Uterus (tissue), 4 donors: Measurements from ENCODE around the gene ZNF8. TPM values are rescaled to one million over a fixed set of nuclear protein-coding genes. Genes with fewer than 3 reads are reported as not detected.
"Not testable (repeated sequence)": the region's sequence is repeated elsewhere in the genome, so short reads cannot be mapped to it uniquely, and the experiment has no call there.

Source experiments
- DNase-seq, 2 donors: peaks; one replicate each; pipeline ENCODE4 v3.0.0-alpha.2; 2019 to 2020
- H3K27ac ChIP-seq, 2 donors: fragments of 200-600 bp; sonication (generic); 1 replicate in 1 of 2; 2 replicates in 1 of 2; pipeline ENCODE4 v1.5.1; 2016 to 2018
- H3K27me3 ChIP-seq, 2 donors: fragments of 200-600 bp; sonication (generic); one replicate each; pipeline ENCODE4 v1.5.1; 2018 to 2019; ENCODE audit warnings: control low read depth in 1 of 2
- H3K36me3 ChIP-seq, 2 donors: fragments of 200-600 bp; sonication (generic); one replicate each; pipeline ENCODE4 v1.5.1; 2019; ENCODE audit warnings: control low read depth in 1 of 2
- H3K4me1 ChIP-seq, 2 donors: fragments of 200-600 bp; sonication (generic); one replicate each; pipeline ENCODE4 v1.5.1; 2018 to 2019; ENCODE audit warnings: control low read depth in 1 of 2
- H3K4me3 ChIP-seq, 2 donors: fragments of 200-600 bp; sonication (generic); 1 replicate in 1 of 2; 2 replicates in 1 of 2; pipeline ENCODE4 v1.5.1; 2018 to 2019; ENCODE audit warnings: mild to moderate bottlenecking in 1 of 2
- H3K9me3 ChIP-seq, 2 donors: fragments of 200-600 bp; sonication (generic); one replicate each; pipeline ENCODE4 v1.5.1; 2019; ENCODE audit warnings: control low read depth in 1 of 2
- POLR2A ChIP-seq, 2 donors: fragments of 450-650 bp; IDR thresholded peaks; one replicate each; pipeline ENCODE4 v1.6.1; 2016; ENCODE audit warnings: antibody characterized with exemption in 2 of 2, mild to moderate bottlenecking in 1 of 2, moderate library complexity in 1 of 2
- intact Hi-C: fragments of 100-400 bp; cut with DNase I; formaldehyde crosslinking; loops from one replicate; pipeline ENCODE4 v1.15.1; 2023; ENCODE audit warnings: low total_unique reads
- total RNA-seq, 4 donors: library from RNA; depleted of rRNA in 3 of 4; stranded (reverse); fragments of >200 nt in 3 of 4; gene quantifications; one replicate each; pipeline versions ENCODE4 v1.1.0 to v1.2.4, GENCODE V29; 2014 to 2023
- TF ChIP-seq, protein P1 (sequence below), 4 experiments: fragments of 200-600 bp in 2 of 4; fragments of 450-650 bp in 2 of 4; sonication (generic) in 2 of 4; IDR thresholded peaks; one replicate each; pipeline ENCODE4 v1.5.1; 2016 to 2019; ENCODE audit warnings: antibody characterized with exemption in 4 of 4, mild to moderate bottlenecking in 2 of 4, moderate library complexity in 1 of 4
- donor health status: DM: yes; HTN: yes; CAD: no.

The ZNF8 gene
- total RNA-seq, 4 donors from 2014 or later: 1.8 to 10.8 (median 8.2) TPM

DNA sequence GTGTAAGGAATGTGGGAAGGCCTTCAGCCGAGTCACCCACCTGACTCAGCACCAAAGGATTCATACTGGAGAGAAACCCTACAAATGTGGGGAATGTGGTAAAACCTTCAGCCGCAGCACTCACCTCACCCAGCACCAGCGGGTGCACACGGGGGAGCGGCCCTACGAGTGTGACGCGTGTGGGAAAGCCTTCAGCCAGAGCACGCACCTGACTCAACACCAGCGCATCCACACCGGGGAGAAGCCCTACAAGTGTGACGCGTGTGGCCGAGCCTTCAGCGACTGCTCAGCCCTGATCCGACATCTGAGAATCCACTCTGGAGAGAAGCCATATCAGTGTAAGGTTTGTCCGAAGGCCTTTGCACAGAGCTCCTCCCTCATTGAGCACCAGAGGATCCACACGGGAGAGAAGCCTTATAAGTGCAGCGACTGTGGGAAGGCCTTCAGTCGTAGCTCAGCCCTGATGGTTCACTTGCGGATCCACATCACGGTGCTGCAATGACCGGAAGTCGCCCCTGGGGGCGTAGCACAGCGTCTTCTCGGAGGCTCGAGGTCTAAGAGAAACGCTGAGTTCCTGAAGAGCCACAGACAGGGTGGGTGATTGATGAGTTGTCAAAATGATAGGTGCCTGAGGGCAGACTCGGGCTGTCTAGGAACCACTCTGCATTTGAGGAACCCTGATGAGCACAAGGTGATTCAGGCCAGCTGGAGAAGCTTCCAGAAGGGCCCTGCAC is 60.2 kb downstream of the ZNF8 start:
- Histone ChIP-seq H3K4me3 (no peak overlapping the region), H3K36me3 (no peaks in the 10 kb centered on the region), H3K9me3 (no peaks in the 10 kb centered on the region), H3K4me1 (no peaks in the 10 kb centered on the region), H3K27me3 (no peaks in the 10 kb centered on the region), H3K27ac (no peak overlapping the region)
- TF ChIP-seq, protein P1, sequence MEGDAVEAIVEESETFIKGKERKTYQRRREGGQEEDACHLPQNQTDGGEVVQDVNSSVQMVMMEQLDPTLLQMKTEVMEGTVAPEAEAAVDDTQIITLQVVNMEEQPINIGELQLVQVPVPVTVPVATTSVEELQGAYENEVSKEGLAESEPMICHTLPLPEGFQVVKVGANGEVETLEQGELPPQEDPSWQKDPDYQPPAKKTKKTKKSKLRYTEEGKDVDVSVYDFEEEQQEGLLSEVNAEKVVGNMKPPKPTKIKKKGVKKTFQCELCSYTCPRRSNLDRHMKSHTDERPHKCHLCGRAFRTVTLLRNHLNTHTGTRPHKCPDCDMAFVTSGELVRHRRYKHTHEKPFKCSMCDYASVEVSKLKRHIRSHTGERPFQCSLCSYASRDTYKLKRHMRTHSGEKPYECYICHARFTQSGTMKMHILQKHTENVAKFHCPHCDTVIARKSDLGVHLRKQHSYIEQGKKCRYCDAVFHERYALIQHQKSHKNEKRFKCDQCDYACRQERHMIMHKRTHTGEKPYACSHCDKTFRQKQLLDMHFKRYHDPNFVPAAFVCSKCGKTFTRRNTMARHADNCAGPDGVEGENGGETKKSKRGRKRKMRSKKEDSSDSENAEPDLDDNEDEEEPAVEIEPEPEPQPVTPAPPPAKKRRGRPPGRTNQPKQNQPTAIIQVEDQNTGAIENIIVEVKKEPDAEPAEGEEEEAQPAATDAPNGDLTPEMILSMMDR (IDR thresholded peaks at IDR 0.05): no peak
- no peak for TF ChIP-seq POLR2A (IDR thresholded peaks at IDR 0.05)
- DNase-seq: no peak
- intact Hi-C loops: no loop called here

DNA sequence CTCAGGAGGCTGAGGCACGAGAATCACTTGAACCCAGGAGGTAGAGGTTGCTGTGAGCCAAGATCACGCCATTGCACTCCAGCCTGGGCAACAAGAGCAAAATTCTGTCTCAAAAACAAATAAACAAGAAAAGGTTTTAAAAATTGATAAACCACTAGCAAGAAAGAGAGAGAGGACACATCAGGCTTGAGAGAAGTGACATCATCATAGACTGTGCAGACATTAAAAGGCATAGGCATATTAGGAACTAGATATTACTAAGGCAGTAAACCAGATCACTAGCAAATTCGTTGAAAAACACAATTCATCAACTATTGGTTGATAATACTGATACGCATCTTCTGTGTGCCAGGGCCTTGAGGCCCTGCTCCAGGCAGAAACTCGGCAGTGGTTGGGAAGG is 66.8 kb downstream of the ZNF8 start:
- no peaks in the 10 kb centered on the region for H3K9me3 ChIP-seq
- TF ChIP-seq POLR2A (IDR thresholded peaks at IDR 0.05): no peak
- TF ChIP-seq, protein P1 (IDR thresholded peaks at IDR 0.05): no peak
- H3K27me3 ChIP-seq: no peaks in the 10 kb centered on the region
- no peak overlapping the region for H3K27ac ChIP-seq
- intact Hi-C loops: no loop called here
- no peak for DNase-seq
- no peaks in the 10 kb centered on the region for H3K4me1 ChIP-seq
- no peaks in the 10 kb centered on the region for H3K36me3 ChIP-seq
- no peak overlapping the region for H3K4me3 ChIP-seq

DNA sequence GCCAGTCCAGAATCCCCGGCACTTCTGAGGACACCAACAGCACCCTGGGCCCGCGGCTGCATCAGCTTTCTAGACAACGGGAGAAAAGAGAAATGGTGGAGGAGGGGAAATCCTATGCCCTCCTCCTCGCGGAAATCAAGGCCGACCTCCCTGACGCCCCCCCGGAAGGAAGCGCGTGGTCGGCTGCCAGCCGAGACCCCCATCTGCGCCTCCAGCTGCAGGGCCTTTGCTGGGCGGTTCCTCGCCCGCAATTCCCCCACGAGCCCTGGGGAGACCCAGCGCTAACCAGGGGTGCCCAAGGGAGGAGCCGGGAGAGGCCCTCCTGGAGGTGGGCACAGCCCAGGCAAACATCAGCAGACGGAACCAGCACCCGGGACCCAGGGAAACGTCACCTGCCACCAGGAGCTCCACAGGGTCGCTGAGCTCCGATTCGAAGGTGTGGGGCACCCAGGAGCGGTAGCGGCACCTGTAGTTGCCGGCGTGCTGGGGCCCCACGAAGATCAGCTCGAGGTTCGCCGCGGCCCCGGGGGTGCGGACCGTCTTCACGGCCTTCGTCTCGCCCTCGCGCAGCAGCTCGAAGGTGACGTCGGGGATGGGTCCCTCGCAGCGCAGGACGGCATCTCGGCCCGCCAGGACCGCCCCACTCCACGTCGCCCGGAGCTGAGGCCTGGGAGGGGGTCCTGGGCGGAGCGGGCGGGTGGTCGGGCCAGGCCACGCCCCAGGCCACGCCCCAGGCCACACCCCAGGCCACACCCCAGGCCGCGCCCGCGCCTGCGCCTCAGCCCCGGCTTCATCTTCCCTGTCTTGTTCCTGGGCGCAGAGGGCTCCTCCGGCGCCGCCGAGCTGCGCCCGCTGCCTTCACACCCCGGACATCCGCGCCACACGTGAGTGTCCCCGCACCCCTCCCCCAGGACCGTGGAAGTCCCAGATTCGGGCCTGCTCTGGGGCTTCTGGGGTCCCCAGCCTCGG is 68.5 kb downstream of the ZNF8 start:
- peak overlapping the region; percentile 48 to 92 for H3K27ac ChIP-seq
- H3K27me3 ChIP-seq: no peaks in the 10 kb centered on the region
- intact Hi-C loops: no loop called here
- H3K4me3 ChIP-seq: peak overlapping the region; percentile 57 to 68
- no peaks in the 10 kb centered on the region for H3K36me3 ChIP-seq
- TF ChIP-seq POLR2A (IDR thresholded peaks at IDR 0.05): peak; percentile 16 to 58
- TF ChIP-seq, protein P1 (IDR thresholded peaks at IDR 0.05): peak in 1 of 4 experiments; percentile 15
- H3K4me1 ChIP-seq: no peaks in the 10 kb centered on the region
- no peaks in the 10 kb centered on the region for H3K9me3 ChIP-seq
- DNase-seq: peak; percentile 58 to 68

DNA sequence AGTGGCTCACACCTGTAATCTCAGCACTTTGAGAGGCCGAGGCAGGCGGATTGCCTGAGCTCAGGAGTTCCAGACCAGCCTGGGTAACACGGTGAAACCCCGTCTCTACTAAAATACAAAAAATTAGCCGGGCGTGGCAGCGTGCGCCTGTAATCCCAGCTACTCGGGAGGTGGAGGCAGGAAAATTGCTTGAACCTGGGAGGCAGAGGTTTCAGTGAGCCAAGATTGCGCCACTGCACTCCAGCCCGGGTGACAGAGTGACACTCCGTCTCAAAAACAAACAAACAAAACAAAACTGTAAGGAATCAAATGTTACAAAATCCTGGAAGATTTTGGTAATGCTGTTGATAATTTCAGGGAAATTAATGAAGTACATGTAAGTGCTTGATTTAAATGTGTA is 69.3 kb downstream of the ZNF8 start:
- intact Hi-C loops, DNase-seq, H3K4me1 ChIP-seq, H3K36me3 ChIP-seq, H3K27me3 ChIP-seq, H3K9me3 ChIP-seq: not testable (repeated sequence)
- Histone ChIP-seq H3K27ac (peak overlapping the region; percentile 48 to 92), H3K4me3 (peak overlapping the region; percentile 57 to 68)

DNA sequence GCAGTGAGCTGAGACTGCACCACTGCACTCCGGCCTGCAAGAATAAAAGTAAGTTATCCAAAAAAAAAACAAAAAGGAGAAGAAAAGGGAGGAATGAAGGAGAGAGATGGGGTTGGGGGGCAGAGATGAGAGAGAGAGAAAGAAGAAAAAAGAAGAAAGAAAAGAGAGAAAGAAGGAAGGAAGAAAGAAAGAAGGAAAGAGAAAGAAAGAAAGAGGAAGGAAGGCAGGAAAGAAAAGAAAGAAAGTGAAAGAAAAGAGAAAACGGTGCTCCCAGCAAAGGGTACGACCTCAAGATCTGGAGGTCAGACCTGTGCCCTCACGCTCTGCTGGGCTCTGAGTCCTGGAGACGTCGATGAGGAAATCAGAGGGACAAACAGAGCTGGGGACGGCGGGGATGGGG is 70.8 kb downstream of the ZNF8 start:
- no peak for DNase-seq
- Histone ChIP-seq H3K4me1 (no peaks in the 10 kb centered on the region), H3K36me3 (no peaks in the 10 kb centered on the region), H3K27me3 (no peaks in the 10 kb centered on the region), H3K4me3 (no peak overlapping the region), H3K9me3 (no peaks in the 10 kb centered on the region), H3K27ac (no peak overlapping the region)
- intact Hi-C loops: no loop called here
- TF ChIP-seq, protein P1 (IDR thresholded peaks at IDR 0.05): no peak
- TF ChIP-seq POLR2A (IDR thresholded peaks at IDR 0.05): no peak
